Measurements from ENCODE around the gene CNN2. TPM values are rescaled to one million over a fixed set of nuclear protein-coding genes. Genes with fewer than 3 reads are reported as not detected.

Gene CNN2
- polyA plus RNA-seq, 1 donor = 45.2 TPM

DNA sequence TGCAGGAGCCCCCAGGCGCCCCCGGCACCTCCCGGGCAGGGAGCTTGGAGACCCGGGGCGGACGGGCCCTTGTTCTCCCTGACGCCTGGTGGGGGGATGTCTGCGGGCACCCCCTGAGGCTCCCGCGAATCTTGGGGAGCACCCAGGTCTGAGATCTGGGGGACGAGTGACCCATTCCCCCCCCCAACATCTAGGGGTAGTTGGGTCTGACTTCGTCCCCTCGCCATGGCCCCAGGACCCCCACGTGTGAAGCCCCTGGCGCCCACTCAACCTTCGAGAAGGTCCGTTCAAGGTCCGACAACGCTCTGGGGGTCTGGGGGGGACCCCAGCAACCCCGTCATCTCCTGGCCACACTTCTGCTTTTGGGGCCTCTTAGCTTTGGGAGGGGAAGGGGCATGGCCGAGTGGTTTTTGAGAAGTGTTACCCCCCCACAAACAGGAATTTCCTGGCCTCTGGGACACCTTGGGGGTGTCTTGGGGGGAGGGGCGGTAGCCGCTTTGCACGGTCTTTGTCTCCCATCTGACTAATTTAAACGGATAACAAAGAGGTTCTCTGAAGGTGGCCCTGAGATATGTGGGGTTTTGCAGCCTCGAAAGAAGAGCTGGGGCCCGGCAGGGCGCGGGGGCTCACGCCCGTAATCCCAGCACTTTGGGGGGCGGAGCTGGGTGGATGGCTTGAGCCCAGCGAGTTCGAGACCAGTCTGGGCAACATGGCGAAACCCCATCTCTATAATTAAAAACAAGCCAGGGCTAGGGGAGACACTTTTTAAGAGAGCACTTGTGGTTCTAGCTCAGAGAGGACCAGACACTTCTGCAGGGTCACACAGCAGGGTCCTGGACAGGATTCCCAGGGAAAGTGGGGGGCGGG lies 608 bp downstream of the CNN2 start:
- no peak for DNase-seq (ENCODE audit: low read depth)

DNA sequence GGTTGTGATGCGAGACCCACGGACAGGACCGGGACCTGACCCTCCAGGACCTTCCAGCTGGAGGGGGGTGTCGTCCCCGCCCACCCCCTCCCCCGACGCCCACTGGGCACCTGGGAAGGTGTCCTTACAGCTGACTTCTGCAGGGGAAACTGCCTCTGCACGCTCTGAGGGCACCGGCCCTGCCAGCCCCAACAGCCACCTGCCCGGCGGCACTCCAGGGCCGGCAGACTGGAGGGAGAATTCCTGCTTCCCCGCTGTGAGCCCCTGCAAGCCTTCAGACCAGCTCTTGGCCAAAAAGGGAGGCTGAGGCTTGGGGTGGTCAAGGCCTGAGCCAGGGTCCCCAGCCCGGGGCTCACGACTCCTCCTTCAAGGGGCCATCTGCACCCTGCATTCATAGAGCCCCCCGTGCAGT lies 1.2 kb downstream of the CNN2 start:
- DNase-seq (ENCODE audit: low read depth) = no peak

DNA sequence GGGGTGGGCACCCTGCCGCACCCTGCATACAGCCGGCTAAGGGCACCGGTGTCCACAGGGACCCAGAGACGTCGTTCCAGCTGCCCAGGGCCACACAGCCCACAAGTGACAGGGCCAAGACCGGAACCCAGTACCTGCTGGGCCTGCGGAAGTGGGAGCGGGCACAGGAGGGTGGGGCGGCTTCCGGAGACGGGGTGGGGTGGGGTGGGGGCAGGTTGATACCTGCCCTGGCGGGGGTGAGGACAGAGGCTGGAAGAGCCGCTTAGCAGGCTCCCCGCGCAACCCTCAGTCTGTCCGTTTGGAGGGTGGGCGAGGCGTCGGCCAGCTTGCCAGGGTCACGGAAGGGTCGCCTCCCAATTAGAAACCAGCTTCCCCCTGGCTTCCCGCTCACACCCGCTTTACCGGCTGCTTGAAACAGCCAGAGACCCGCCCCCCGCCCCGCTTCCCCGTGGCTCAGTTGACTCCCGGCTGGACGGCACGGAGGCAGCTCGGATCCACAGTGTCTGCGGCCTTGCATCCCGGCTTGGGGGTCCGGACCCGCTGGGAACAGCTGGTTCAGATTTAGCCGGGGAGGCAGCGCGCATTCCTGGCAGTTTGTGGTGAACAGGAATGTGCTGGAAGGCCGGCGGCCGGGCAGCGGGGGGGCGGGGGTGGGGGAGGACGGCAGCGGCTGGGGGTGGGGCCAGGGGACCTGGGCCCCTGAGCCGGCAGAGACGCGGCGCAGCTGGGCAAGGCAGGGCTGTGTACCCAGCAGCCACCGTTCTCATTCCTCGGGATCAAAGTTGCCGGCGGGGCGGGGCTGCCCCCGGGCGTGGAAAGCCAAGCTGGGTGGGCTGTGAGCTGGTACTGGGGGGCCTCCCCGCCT lies 1.9 kb downstream of the CNN2 start:
- no peak for DNase-seq (ENCODE audit: low read depth)

DNA sequence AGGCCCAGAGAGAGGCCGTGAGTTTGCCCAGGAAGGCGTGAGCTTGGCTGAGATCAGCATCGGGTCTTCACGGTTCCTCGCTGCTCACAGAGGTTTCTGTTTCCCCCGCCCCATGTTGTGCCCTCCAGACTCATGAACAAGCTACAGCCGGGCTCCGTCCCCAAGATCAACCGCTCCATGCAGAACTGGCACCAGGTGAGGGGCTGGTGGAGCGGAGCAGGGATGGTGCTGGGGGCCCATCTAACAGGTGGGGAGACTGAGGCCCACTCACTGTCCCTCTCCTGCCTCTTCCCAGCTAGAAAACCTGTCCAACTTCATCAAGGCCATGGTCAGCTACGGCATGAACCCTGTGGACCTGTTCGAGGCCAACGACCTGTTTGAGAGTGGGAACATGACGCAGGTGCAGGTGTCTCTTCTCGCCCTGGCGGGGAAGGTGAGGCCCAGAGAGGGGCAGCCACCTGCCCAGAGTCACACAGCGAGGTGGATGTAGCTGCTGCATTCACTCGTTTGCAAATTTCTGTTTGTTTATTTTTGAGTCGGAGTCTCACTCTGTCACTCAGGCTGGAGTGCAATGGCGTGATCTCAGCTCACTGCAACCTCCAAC lies 6.0 kb downstream of the CNN2 start:
- no peak for DNase-seq (ENCODE audit: low read depth)

DNA sequence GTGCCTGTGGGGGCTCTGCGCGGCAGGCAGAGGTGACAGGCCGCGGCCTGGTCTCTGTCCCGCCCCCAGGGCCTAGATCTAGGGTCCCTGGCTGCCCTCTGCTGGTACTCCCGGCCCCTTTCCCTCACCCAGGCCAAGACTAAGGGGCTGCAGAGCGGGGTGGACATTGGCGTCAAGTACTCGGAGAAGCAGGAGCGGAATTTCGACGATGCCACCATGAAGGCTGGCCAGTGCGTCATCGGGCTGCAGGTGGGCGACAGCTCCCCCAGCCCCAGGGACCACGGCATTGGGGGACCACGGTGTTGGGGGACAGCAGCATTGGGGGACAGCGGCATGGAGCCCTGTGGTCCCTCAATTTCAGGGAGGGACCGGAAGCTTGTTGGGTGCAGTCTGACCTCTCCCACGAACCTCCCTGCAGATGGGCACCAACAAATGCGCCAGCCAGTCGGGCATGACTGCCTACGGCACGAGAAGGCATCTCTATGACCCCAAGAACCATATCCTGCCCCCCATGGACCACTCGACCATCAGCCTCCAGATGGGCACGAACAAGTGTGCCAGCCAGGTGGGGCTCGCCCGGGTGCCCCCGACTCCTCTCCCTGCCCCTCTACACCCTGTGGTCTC lies 9.7 kb downstream of the CNN2 start:
- DNase-seq (ENCODE audit: low read depth) = no peak

DNA sequence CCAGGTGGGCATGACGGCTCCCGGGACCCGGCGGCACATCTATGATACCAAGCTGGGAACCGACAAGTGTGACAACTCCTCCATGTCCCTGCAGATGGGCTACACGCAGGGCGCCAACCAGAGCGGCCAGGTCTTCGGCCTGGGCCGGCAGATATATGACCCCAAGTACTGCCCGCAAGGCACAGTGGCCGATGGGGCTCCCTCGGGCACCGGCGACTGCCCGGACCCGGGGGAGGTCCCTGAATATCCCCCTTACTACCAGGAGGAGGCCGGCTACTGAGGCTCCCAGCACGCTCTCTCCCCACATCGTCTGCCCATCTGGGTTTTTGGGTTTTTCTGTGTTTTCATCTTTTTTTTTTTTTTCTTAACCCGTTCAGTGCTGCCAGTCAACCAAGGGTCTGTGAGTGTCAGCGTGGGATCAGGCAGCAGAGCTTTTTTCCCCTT lies 11.2 kb downstream of the CNN2 start:
- DNase-seq (ENCODE audit: low read depth) = no peak

DNA sequence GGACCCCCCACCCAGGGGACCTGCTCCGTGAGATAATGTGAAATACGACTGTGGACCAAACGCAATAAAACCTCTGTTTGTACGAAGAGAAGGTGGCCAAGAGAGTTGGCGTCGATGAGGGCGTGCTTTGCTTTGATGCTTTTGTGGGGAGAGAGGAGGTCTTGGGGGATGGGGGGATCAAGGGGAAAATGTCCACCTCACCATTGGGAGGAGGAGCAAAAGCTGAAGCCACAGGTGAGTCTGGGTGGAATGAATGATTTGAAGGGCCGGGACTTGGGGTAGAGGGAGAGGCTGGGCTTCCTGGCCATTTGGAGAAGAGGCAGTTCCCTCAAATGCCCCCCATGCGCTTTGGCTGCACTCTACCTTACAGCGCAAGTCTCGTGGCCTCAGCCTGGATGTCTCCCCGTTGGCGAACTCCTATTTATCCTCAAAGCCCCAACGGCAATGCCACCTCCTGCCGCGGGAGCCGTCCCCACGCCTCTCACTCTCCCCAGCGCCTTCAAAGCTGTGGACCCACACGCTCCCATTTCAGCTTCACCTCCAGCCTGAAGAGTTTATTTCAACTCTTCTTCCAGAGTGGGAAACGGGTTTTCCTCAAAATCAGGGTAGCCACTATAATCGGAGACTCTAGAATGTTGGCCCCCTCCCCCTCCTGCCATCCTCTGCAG lies 12.7 kb downstream of the CNN2 start:
- DNase-seq (ENCODE audit: low read depth) = no peak

DNA sequence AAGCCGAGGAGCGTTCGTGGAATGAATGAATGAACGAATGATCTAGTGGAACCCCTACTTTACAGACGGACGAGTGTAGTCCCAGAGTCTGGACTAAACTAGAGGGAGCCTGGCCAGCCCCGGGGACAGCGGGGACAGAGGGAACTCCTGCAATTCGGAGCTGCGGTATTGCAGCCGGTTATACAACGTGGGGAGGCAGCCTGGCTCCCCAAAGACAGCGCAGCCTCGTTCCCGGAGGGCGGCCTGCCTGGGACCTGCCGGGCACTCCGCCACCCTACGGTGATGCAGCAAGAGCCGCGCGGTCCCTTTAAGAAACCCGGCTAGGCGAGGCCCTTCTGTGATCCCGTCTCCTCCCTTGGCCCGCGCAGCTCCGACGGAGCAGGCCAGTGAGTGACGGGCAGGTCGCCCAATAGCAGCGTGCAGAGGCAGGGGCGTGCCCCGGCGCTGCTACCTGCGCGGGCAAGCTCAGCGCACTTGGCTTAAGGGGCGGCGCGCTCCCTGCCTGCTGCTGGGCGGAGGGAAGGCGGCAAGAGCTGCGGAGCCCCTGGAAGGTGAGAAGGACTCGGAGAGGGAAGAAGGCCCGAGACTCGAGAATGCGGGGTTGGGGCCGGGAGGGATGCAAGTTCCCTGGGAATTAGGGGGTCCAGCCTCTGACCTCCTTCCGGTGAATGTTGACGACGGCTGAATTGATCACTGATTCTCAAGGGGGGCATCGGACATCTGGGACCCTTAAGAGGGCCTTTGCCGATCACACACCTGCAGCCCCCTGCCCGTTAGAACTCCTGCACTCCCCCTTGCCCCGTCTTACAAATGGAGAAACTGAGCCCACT lies 13.5 kb downstream of the CNN2 start, which contains the start of gene ABCA7:
TSS of gene ABCA7 (plus strand) at position 462 of the 830 bp plus-strand sequence. CDS start 1,255 bp downstream, outside the sequence.
- DNase-seq (ENCODE audit: low read depth) = peak; percentile 82

DNA sequence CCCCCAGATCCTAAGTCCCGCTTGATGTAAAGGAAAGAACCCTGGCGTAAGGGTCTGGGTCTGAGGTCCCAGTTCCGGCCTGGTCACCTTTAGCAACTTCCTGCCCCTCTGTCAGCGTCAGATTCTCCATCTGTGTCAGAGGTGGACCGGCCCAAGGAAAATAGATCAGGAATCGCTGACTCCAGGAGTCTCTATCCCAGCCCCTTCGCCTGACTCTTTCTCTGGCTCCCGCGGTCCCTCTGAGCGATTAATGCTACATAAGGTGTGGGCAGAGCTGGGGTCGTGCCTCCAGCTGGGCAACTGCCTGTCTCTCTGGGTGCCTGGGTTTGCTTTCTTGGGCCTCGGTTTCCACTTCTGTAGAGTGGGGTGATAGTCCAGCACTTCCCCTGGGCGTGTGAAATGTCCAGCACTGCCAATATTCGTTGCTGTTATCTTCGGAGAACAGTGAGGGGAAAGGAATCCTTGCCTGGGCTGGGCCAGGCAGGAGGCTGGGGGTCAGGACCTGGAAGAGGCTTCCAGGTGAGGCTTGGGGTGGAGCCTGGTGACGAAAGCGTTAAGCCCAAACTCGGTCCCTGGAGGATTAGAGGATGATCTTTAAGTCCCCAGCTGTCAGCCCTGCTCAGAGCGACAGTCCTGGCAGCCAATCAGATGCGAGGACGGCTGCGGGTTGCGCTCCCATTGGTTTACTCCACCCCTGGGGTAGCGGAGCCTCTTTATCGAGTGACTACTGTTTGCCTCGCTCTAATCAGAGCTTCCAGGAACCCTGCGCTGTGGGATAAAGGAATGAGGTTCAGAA lies 14.3 kb downstream of the CNN2 start:
- DNase-seq (ENCODE audit: low read depth) = no peak

DNA sequence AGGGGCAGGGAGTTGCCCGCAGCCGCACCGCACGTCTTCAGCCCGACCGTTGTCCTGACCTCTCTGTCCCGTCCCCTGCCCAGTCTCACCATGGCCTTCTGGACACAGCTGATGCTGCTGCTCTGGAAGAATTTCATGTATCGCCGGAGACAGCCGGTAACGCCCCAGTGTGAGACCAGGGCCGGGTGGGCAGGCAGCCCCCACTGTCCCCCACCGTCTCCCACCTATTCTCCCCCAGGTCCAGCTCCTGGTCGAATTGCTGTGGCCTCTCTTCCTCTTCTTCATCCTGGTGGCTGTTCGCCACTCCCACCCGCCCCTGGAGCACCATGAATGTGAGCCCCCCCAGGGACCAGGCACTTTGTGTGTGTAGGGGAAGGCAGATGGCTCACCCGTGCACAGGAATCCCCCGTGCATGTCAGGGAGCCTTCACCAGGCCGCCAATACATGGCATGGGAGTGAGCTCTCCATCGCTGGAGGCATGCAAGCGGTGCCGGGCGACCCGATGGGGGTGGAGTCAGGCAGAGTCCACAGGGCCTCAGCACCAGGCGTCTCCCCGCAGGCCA lies 14.9 kb downstream of the CNN2 start:
- DNase-seq (ENCODE audit: low read depth) = no peak

DNA sequence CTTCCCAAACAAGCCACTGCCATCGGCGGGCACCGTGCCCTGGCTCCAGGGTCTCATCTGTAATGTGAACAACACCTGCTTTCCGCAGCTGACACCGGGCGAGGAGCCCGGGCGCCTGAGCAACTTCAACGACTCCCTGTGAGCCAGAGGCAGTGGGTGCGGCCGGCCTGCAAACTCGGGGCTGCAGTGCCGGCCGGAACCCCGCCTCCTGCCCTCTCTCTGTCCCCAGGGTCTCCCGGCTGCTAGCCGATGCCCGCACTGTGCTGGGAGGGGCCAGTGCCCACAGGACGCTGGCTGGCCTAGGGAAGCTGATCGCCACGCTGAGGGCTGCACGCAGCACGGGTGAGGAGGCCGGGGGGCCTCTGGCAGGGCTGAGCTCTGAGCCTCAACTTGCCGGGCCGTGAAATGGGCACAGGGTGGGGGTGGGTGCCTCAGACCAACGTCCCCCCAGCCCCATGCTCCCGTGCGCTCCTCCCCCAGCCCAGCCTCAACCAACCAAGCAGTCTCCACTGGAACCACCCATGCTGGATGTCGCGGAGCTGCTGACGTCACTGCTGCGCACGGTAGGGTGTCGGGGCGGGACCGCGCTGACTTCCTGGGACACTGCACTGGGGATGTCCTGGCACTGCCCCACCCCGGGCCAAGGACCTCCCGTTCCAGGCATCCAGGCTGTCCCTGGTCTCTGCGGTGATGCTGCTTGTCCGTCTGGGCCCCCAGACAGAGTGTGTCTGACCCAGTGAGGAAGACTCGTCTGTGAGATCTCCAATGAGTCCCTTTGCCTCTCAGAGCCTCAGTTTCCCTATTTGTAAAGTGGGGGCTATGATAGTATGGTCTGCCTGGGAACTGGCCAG lies 15.7 kb downstream of the CNN2 start:
- no peak for DNase-seq (ENCODE audit: low read depth)

DNA sequence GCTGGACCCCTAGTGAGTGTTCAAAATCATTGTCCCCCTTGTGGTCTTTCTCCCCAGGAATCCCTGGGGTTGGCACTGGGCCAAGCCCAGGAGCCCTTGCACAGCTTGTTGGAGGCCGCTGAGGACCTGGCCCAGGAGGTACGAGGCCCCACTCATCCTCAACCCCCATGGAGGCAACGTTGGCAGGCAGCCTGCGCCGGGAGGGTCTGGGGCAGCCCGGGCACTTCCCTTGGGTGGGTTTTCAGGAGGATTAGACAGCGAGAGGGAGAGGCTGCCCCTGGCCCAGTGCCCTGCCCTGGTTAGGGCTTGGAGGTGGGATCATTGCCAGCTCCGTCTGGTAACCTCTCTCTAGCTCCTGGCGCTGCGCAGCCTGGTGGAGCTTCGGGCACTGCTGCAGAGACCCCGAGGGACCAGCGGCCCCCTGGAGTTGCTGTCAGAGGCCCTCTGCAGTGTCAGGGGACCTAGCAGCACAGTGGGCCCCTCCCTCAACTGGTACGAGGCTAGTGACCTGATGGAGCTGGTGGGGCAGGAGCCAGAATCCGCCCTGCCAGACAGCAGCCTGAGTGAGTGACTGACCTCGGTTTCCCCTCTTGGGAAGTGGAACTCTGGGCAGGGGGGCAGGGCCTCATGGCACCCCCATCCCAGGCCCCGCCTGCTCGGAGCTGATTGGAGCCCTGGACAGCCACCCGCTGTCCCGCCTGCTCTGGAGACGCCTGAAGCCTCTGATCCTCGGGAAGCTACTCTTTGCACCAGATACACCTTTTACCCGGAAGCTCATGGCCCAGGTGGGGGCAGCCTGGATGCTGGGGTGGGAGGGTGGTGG lies 16.5 kb downstream of the CNN2 start:
- DNase-seq (ENCODE audit: low read depth) = no peak

DNA sequence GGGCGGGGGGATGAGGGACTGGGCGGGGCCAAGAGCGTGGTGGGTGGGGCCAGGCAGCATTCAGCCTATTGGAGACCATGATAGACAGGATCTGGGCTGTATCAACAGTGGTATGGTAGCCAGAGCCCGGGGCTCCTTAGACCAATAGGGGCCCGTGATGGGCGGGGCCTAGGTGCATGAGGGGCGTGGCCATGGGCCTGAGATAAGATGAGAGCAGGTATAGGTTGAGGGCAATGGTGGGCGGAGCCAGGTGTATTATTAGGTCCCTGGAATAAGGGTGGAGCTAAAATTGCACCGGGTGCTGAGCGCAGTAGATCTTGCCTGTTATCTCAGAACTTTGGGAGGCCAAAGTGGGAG lies 18.8 kb downstream of the CNN2 start:
- DNase-seq (ENCODE audit: low read depth) = no peak

DNA sequence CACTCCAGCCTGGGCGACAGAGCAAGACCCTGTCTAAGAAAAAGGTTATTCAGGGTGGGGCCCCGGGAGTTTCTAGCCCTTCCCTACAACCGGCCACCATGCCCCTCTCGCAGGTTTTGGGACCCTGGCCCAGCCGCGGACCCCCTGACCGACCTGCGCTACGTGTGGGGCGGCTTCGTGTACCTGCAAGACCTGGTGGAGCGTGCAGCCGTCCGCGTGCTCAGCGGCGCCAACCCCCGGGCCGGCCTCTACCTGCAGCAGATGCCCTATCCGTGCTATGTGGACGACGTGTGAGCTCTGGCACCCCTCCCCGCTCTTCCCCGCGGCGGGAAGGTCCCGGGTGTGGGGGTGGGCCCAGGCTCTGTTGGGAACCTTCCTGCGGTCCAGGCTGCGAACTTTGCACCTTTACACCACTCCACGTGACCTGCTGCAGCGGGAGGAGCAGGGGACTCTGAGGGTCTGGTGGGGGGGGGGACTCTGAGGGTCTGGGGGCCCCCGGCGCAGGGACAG lies 19.8 kb downstream of the CNN2 start:
- DNase-seq (ENCODE audit: low read depth) = no peak

DNA sequence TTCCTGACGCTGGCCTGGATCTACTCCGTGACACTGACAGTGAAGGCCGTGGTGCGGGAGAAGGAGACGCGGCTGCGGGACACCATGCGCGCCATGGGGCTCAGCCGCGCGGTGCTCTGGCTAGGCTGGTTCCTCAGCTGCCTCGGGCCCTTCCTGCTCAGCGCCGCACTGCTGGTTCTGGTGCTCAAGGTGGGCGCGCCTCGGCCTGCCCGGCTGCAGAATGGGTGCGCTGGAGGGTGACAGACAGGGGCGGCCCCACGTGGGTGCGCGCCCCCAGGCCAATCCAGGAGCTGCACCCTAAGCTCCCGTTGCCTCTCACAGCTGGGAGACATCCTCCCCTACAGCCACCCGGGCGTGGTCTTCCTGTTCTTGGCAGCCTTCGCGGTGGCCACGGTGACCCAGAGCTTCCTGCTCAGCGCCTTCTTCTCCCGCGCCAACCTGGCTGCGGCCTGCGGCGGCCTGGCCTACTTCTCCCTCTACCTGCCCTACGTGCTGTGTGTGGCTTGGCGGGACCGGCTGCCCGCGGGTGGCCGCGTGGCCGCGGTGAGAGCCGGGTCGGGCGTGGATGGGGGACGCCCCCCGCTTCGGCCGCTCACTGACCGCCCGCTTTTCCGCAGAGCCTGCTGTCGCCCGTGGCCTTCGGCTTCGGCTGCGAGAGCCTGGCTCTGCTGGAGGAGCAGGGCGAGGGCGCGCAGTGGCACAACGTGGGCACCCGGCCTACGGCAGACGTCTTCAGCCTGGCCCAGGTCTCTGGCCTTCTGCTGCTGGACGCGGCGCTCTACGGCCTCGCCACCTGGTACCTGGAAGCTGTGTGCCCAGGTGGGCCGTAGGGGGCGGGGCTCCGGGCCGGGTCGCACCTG lies 20.7 kb downstream of the CNN2 start:
- no peak for DNase-seq (ENCODE audit: low read depth)

DNA sequence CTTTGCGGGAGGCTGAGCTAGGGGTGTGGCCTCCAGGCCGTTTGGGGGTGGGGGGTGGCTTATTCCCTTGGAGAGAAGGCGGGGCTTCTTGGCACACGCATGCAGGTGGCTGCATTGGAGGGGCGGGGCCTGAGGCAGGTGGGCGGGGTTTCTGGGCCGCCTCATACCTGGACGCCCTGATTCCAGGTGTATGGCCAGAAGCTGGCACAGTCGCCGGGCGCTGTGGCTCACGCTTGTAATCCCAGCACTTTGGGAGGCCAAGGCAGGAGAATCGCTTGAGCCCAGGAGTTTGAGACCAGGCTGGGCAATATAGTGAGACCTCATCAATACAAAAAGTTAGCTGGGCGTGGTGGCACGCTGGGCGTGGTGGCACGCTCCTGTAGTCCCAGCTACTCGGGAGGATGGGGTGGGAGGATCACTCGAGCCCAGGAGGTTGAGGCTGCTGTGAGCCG lies 21.3 kb downstream of the CNN2 start:
- no peak for DNase-seq (ENCODE audit: low read depth)
